GM18951 (cell line): ENCODE results near the gene FOXD1.
"Not testable (repeated sequence)": the region's sequence is repeated elsewhere in the genome, so short reads cannot be mapped to it uniquely, and the experiment has no call there.

ENCODE experiments used
- POLR2A ChIP-seq: IDR thresholded peaks from 4 replicates; pipeline ENCODE4 v1.6.1; 2011; ENCODE audit warnings: mild to moderate bottlenecking; ENCODE audit not compliant: insufficient read length, insufficient read depth; ENCODE audit errors: extremely low read depth
- in situ Hi-C: fragments of 300-500 bp; cut with MboI; formaldehyde crosslinking; loops from one replicate; pipeline ENCODE4 v1.12.0; 2022; ENCODE audit warnings: low sequenced_read_pairs, mixed read lengths, inconsistent platforms; ENCODE audit not compliant: unreplicated experiment

FOXD1 gene

GRCh38 chr5:73482383-73483136 lies 34.0 kb upstream of the FOXD1 start:
- in situ Hi-C loops, result no loop called here
- TF ChIP-seq POLR2A, result no peak

- TF ChIP-seq POLR2A, result no peak
- in situ Hi-C loops, result no loop called here
These were observed 31.9 kb upstream of the FOXD1 start for GRCh38 chr5:73480500-73480899.

- no peak for TF ChIP-seq POLR2A
- in situ Hi-C loops, result no loop called here
These were observed 23.5 kb upstream of the FOXD1 start for GRCh38 chr5:73472116-73472515.

DNA sequence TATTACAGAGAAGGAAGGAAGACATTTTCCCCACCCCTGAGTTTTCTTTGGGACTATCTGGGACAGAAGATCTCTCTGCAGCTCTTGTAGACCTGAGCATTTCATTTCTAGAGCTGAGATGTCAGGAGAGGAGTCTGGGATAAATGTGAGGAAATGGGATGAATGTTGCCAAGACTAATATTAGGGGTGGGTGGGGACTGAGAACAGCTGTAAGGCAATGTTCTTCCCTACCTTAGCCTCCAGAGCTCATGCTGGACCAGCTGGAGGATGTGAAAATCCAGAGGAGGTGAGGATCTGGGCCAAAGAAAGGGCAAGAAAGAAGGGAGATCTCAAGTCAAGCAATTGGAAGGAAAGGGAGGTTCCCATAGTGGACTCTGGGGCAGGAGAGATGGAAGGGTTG lies 23.1 kb upstream of the FOXD1 start:
- TF ChIP-seq POLR2A, result no peak
- in situ Hi-C loops, result no loop called here

GRCh38 chr5:73469878-73470277 lies 21.3 kb upstream of the FOXD1 start:
- in situ Hi-C loops, result no loop called here
- TF ChIP-seq POLR2A, result no peak

DNA sequence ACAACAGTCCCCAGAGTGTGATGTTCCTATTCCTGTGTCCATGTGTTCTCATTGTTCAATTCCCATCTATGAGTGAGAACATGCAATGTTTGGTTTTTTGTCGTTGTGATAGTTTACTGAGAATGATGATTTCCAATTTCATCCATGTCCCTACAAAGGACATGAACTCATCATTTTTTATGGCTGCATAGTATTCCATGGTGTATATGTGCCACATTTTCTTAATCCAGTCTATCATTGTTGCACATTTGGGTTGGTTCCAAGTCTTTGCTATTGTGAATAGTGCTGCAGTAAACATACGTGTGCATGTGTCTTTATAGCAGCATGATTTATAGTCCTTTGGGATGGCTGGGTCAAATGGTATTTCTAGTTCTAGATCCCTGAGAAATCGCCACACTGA lies 20.1 kb upstream of the FOXD1 start:
- in situ Hi-C loops, result not testable (repeated sequence)

DNA sequence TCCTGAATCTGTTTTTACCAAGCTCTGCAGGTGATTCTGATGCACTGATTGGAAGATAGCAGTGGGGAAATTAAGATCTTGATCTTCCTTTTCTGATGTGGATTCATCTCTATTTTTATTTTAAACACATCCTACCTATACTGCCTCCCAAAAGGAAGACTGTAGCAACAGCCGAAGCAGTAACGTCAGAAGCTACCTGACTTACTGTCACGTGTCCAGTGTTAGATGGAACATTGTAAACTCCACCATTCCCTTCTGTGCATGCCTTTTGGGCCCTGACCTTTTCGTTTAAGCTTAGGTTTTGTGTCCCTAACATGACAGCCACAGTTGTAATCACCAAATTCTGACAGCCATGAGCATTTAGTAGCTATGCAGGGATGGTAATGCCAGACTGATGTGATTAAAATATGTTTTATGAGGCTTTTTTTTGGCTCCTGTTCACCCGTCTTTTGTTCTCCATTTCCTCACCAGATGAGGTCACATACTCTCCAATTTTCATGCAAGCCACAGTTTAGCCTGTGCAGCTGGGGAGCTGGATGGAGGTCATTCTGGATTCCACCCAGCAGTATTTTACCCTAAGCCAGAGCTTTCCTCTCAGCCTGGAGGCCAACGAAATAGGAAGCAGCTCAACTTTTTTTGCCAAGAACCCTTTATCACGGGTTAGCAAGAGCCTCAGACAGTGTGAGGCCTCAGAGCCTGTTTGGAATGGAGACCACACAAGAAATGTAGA lies 15.6 kb upstream of the FOXD1 start:
- in situ Hi-C loops, result no loop called here
- TF ChIP-seq POLR2A, result no peak

DNA sequence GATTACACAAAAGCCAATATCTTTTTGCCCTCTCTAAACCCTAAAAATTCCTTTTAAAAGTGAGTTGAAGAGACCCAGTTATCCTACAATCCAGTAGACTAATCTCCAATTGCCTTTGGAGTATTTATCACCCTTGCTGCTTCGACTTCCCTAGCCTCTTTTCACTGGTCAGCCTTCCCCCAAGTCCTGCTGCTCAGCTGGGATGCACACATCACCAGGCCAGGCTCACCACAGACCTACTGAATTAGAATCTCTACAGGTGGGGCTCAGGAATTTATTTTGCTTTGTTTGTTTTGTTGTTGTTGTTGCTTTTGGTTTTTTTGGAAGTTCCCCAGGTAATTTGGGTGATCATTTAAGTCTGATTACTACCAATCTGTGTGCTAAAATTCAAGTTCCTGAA lies 11.6 kb upstream of the FOXD1 start:
- in situ Hi-C loops, result no loop called here
- no peak for TF ChIP-seq POLR2A

- in situ Hi-C loops, result no loop called here
- TF ChIP-seq POLR2A, result no peak
These were observed 10.8 kb upstream of the FOXD1 start for GRCh38 chr5:73459366-73459765.

GRCh38 chr5:73456462-73456861 lies 7.9 kb upstream of the FOXD1 start:
- in situ Hi-C loops, result not testable (repeated sequence)

GRCh38 chr5:73454379-73455036 lies 5.9 kb upstream of the FOXD1 start:
- in situ Hi-C loops, result no loop called here
- no peak for TF ChIP-seq POLR2A

- in situ Hi-C loops, result no loop called here
- no peak for TF ChIP-seq POLR2A
These were observed 3.6 kb upstream of the FOXD1 start for GRCh38 chr5:73452215-73452614.

DNA sequence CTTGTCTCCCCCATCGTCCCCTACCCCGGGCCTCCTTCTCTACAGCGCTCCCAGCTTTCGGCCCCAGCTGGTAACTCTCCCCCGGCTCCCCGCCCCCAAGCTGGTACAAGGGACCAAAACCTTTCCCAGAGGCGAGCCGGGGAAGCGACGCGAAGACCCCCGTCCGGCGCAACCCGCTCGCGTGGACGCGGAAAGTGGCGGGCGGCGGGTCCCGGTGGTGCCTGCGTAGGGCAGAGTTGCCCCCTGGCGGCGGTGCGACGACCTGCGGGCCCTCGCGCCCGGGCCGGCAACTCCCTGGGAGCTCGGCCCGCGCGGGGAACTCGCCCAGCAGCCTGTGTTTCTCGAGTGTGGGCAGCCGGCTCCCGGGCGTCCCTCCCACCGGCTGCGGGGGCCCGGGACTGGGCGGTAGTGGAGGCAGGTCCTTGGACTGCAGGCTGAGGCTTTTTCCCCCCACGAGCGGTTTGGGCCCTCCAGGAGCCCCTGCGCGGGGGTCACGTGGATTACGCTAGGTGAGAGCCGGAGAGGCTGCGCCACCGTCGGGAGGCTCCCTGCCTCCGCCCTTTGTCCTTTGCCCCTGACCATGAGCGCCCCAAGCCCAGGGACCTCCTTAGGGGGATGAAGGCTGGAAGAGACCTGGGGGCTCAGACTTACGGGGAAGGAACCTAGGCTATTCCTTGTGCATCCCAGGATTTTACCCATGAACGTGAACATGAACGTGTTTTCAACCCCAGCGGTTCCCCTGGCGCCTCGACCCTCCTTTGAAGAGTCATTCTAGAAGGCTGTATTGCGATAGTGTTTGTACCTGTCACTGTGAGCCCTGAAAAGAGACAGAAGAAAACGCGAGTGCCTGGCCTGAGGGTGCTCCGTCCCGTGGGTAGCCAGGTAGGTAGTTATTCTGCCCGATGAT lies 2.9 kb upstream of the FOXD1 start:
- in situ Hi-C loops, result no loop called here

More for the DNA sequence above, 2.9 kb upstream of the FOXD1 start:
- TF ChIP-seq POLR2A, result no peak
